Neural cell (in vitro differentiated cells): ENCODE results near the gene CXCL3.

Source experiments
- CTCF ChIP-seq: fragments of 450-650 bp; IDR thresholded peaks from 2 replicates; pipeline ENCODE4 v1.5.1; 2014; ENCODE audit warnings: antibody characterized with exemption, mild to moderate bottlenecking, moderate library complexity; ENCODE audit not compliant: poor library complexity, severe bottlenecking
- EP300 ChIP-seq: fragments of 450-650 bp; conservative IDR thresholded peaks from 2 replicates; pipeline ENCODE4 v1.6.1; 2014; ENCODE audit warnings: antibody characterized with exemption, mild to moderate bottlenecking, moderate library complexity; ENCODE audit not compliant: poor library complexity, severe bottlenecking
- POLR2AphosphoS5 ChIP-seq: IDR thresholded peaks from 2 replicates; pipeline ENCODE4 v1.6.1; 2012
- REST ChIP-seq: IDR thresholded peaks from 2 replicates; pipeline ENCODE4 v1.6.1; 2012; ENCODE audit warnings: borderline replicate concordance

DNA sequence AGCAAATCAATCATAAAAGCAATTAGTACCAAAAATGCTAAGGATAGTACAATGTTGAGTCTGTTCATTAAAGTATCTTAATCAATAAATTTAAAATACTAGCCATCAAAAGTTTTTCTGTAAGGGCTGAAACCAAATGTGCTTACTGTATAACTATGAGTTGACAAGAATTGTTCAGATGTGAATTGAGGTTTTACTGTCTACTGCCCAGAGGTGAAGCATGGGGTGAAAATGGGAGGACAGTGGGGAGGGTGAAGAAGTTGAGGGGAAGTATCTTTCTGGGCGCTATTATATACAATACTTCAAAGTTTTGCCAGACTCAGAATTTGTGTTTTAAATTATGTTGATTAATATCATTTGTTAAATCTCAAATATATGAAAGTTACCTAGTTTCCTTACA is 46.4 kb downstream of the CXCL3 start:
- TF ChIP-seq CTCF: no peak
- TF ChIP-seq EP300: no peak
- no peak for TF ChIP-seq REST
- TF ChIP-seq POLR2AphosphoS5: no peak
